GM12801 (cell line): ENCODE measurements around the gene DPEP2.

ENCODE experiments used
- TF ChIP-seq, protein P1 (sequence below): IDR thresholded peaks from one replicate; pipeline ENCODE4 v1.5.1; 2011; ENCODE audit warnings: control low read depth; ENCODE audit not compliant: insufficient read length; ENCODE audit errors: extremely low read depth

The DPEP2 gene

DNA sequence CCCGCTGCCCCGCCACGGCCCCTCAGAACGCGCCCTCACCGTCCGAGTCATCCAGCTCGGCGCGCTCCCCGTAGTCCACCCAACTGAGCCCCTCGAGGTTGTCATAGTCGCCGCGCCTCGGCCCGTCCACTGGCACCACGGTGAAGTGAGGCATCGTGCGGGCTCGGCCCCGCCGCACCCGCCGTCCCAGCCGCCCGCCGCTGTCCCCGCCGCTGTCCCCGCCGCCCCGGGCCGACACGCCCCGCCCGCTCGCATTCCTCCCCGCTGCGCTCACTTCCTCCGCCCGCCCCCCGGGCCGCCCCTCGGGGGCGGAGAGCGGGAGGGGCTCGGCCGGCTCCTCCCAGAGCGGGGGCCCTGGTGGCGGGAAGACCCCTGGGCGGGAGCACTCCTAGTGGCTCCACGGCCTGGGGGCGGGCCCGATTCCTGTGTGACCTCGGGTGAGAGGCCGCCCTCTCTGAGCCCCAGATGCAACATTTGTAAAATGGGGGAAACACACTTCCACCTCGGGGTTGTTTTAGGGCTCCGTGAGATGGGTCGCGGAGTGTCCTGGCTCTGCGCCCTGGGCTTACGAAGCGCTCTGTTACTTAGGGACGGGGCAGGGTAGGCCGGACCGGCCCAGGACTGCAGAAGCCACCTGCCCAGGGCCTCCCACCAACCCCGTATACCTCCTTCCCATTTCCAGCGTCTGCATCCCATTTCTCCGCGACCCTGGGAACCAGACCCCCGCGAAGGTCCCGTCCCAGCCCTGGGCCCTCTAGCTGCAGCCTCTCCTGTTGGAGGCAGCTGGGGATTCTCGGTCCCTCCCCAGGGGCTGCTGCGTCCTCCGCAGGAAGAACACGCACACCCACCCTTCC, 30.7 kb downstream of the DPEP2 start, which contains the start of gene SLC12A4:
Gene SLC12A4 (minus strand): TSS at position 238 of the 854 bp plus-strand sequence. CDS start 84 bp downstream, at position 154.
- TF ChIP-seq, protein P1, sequence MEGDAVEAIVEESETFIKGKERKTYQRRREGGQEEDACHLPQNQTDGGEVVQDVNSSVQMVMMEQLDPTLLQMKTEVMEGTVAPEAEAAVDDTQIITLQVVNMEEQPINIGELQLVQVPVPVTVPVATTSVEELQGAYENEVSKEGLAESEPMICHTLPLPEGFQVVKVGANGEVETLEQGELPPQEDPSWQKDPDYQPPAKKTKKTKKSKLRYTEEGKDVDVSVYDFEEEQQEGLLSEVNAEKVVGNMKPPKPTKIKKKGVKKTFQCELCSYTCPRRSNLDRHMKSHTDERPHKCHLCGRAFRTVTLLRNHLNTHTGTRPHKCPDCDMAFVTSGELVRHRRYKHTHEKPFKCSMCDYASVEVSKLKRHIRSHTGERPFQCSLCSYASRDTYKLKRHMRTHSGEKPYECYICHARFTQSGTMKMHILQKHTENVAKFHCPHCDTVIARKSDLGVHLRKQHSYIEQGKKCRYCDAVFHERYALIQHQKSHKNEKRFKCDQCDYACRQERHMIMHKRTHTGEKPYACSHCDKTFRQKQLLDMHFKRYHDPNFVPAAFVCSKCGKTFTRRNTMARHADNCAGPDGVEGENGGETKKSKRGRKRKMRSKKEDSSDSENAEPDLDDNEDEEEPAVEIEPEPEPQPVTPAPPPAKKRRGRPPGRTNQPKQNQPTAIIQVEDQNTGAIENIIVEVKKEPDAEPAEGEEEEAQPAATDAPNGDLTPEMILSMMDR: no peak

DNA sequence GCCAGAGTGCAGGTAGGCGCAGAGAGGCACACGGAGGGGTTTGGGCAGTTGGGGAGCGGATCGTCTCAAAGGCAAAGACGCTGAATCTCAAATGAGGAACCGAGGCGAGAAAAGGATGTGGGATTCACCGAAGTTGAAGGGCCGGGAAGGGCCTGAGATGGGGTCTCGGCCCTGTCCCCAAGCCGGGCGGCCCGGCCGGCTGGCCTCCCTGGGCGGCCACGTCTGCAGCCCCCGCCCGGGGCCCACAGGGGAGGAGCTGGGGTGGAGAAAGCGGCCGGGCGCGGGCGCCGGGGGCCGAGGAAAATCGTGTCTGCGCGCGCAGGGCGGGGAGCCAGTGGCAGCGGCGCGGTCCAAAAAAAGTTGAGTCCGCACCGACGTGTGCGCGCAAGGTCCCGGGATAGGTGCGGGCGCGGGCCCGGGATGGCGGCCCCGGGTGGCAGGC, 31.3 kb downstream of the DPEP2 start:
- TF ChIP-seq, protein P1: no peak

DNA sequence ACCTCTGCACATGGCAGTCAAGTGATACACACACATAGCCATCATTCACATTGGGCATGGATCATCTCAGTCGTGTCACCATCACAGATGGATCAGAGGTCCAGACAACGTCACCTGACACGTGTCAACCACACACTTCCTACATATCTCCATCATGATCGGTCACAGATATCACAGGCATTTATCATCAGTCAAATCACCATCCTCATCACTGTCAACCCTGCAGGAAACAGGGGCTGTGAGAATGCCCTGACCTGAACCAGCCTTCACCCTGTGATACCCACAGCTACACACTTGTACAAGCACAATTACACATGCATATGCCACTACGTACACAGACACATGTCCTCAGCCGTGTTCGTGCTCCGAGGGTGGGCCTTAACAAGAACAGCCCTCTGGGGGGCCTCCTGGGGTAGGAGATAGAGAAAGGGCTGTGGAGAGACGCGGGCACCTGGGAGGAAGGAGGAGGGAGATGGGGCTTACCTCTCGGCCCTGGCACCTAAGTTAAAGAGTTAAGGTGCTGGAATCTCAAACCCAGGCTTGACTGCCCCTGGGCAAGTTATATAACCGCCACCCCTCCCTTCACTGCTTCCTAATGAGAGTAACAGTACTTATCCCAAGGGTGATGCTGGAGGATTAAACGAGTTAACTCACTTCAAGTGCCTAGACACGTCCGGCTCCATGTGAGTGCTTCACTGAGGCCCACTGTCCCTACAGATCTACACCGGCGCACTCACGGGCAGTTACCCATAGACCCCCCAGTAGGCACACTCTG, 31.9 kb downstream of the DPEP2 start:
- TF ChIP-seq, protein P1: no peak

DNA sequence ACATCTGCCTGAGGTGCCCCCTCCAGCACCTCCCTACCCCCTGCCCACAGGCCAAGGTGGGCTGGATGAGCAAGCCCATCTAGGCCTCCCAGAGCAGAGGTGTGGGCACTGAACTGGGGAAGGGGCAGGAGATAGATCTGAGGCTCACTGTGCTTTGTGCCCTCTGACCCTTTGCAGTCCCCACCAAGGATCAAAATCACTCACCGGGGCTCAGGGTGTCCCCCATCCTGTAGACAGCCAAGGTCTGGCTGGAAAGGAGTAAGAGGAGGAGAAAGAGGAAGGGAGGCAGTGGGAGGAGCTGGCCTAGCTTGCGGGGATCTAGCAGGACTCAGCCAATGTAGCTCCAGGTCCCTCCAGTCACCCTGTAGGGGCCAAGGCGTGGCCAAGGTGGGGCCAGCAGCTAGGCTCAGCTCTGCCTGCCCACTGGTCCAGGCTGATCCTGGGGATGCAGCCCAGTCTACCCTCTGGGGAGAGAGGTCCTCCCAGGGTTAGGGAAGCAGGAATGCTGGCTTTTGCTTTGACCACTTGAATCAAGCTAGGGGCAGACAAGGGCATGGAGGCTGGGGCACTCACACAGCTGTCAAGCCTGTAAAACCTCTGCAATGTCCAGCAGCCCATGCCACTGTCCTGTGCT, 32.6 kb downstream of the DPEP2 start:
- TF ChIP-seq, protein P1: no peak

DNA sequence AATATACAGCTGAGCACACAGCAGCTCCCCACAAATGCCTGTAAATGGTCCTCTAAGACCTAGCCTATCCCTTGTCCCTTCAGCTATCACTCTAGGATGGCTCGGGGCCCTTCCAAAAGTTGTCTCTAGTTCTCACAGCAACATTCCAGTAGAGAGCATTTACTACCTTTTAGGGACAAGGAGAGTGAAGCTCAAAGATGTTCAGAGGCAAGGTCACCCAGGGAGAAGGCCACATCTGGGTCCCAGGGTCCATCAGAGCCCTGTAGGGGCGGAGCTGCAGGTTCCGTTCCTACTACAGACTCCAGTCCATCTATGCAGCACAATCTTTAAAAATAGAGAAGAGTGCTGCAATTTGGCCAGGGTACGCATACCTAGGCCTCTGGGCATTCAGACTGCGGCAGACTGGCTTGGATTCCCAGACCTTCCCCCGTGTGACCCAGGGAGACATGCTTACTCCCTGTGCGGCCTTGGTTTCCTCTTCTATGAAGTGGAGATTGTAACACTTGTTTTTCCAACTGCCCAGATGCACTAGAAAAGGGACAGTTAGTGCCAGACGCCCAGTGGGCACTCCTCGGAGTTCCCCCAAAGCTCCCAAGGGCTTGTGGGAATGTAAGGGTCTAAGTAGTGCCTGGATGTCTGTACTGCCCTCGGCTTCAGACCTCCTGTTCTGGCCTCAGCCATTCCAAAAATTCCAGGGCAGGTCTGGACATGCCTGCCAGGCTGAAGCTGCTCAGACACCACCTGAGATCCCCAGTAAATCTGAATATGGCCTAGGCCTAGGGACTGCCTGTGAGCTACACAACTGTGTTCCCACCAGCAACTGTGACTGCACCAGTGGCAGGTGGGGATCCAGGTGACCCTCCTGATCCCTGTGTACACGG, 33.4 kb downstream of the DPEP2 start:
- TF ChIP-seq, protein P1: no peak

DNA sequence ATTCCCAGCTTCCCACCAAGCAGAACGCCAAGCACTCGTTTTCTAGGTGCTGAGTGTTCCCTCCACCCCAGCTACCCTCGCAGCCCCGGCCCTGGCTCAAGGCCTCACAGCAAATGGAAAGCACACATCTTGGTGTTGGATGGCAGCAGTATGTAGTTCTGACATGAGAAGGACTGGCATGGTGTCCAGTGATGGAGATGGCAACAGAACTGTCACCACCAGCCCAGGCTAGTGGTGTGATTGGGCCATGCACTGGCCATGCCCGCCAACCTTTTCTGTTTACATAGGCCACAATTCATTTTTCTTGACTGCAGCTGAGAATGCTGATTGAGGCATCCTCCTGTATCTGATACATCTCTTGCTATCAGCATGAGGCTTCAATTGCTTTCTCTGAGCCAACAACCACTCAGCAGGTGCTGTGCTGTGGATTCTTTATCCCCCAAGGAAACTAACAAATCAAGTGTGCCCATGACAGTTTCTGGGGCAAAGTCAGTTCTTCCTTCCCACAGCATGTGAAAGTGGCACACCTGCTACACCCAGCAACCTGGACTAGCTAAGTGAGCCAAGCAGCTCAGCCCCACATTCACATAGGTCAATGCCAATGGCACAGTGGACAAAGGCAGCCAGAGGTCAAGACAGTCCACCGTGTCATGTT, 34.7 kb downstream of the DPEP2 start:
- TF ChIP-seq, protein P1: no peak
